ENCODE results near the gene IL1R1.

IL1R1 gene

GRCh38 chr2:102110171-102110570 lies 32.4 kb upstream of the IL1R1 start:
- DNase-seq (ENCODE audit: low read depth), result no peak
- H3K4me3 ChIP-seq (ENCODE audit: low read depth, low read length), result no peak overlapping the region
- TF ChIP-seq POLR2A (IDR thresholded peaks at IDR 0.05; ENCODE audit: extremely low read depth, insufficient read length) (no peak), MYC (IDR thresholded peaks at IDR 0.05; ENCODE audit: low read depth, low read length) (no peak)
- TF ChIP-seq, protein P1, sequence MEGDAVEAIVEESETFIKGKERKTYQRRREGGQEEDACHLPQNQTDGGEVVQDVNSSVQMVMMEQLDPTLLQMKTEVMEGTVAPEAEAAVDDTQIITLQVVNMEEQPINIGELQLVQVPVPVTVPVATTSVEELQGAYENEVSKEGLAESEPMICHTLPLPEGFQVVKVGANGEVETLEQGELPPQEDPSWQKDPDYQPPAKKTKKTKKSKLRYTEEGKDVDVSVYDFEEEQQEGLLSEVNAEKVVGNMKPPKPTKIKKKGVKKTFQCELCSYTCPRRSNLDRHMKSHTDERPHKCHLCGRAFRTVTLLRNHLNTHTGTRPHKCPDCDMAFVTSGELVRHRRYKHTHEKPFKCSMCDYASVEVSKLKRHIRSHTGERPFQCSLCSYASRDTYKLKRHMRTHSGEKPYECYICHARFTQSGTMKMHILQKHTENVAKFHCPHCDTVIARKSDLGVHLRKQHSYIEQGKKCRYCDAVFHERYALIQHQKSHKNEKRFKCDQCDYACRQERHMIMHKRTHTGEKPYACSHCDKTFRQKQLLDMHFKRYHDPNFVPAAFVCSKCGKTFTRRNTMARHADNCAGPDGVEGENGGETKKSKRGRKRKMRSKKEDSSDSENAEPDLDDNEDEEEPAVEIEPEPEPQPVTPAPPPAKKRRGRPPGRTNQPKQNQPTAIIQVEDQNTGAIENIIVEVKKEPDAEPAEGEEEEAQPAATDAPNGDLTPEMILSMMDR (IDR thresholded peaks at IDR 0.05; ENCODE audit: low read depth, low read length), result no peak
- TF ChIP-seq, protein P2, sequence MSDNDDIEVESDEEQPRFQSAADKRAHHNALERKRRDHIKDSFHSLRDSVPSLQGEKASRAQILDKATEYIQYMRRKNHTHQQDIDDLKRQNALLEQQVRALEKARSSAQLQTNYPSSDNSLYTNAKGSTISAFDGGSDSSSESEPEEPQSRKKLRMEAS (IDR thresholded peaks at IDR 0.05; ENCODE audit: low read depth, low read length), result no peak

DNA sequence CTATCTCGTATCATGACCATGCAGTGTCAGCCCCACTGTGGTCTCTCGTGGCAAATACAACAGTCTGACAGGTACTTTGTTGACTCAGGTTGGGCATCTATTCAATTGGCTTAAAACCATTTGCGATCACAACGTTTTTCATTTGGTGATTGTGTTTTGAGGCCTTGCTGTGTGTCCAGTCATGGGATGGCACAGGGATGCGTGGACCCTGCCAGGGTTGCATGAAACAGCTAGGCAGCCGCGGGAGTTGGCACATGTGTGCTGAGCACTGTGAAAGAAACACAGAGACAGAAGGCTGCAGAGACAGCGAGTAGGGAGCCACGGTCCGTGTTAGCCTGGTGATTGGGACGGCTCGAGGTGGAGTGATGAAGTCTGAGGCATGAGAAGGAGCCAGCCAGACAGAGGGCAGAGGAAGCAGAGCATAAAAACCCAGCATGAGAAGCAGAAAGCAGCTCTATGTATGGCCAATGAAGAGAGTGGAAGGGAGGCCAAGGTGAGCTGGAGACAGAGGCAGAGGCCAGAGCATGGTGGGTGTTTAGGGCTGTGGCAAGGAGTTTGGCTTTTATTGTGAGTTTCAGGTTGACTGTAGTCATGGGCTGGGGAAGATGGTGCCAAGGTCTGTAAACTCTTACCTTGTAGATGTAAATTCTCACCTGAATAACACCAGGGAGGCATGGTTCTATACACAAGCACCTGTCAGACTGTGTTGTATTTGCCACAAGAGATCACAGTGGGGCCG lies 31.8 kb upstream of the IL1R1 start:
- DNase-seq (ENCODE audit: low read depth), result no peak
- TF ChIP-seq, protein P1 (IDR thresholded peaks at IDR 0.05; ENCODE audit: low read depth, low read length), result no peak
- TF ChIP-seq, protein P2 (IDR thresholded peaks at IDR 0.05; ENCODE audit: low read depth, low read length), result no peak
- TF ChIP-seq MYC (IDR thresholded peaks at IDR 0.05; ENCODE audit: low read depth, low read length), result no peak
- no peak for TF ChIP-seq POLR2A (IDR thresholded peaks at IDR 0.05; ENCODE audit: extremely low read depth, insufficient read length)
- no peak overlapping the region for H3K4me3 ChIP-seq (ENCODE audit: low read depth, low read length)

- no peak for DNase-seq (ENCODE audit: low read depth)
- TF ChIP-seq, protein P1 (IDR thresholded peaks at IDR 0.05; ENCODE audit: low read depth, low read length), result no peak
- no peak for TF ChIP-seq MYC (IDR thresholded peaks at IDR 0.05; ENCODE audit: low read depth, low read length)
- TF ChIP-seq, protein P2 (IDR thresholded peaks at IDR 0.05; ENCODE audit: low read depth, low read length), result no peak
- TF ChIP-seq POLR2A (IDR thresholded peaks at IDR 0.05; ENCODE audit: extremely low read depth, insufficient read length), result no peak
- no peak overlapping the region for H3K4me3 ChIP-seq (ENCODE audit: low read depth, low read length)
These were observed 30.7 kb upstream of the IL1R1 start for GRCh38 chr2:102111823-102112222.

DNA sequence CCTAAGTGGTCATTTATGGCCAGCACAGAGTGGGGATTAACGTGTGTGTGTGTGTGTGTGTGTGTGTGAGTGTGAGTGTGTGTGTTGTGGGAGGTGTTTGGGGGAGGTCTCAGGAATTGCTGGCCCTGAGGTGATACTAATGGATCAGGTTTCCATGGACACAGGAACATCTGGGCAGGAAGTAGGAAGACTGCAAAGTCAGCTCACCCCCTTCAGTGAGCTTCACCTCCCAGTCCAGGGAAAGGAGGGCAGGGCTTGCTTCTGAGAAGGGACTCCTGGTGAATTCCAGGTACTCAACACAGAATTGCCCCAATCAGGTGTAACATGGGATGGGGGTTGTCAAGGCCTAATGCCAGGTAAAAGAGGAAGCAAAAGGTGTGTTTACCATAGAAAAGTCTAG lies 30.3 kb upstream of the IL1R1 start:
- no peak overlapping the region for H3K4me3 ChIP-seq (ENCODE audit: low read depth, low read length)
- TF ChIP-seq, protein P1 (IDR thresholded peaks at IDR 0.05; ENCODE audit: low read depth, low read length), result no peak
- TF ChIP-seq POLR2A (IDR thresholded peaks at IDR 0.05; ENCODE audit: extremely low read depth, insufficient read length), result no peak
- TF ChIP-seq MYC (IDR thresholded peaks at IDR 0.05; ENCODE audit: low read depth, low read length), result no peak
- TF ChIP-seq, protein P2 (IDR thresholded peaks at IDR 0.05; ENCODE audit: low read depth, low read length), result no peak
- no peak for DNase-seq (ENCODE audit: low read depth)

- DNase-seq (ENCODE audit: low read depth), result no peak
- no peak overlapping the region for H3K4me3 ChIP-seq (ENCODE audit: low read depth, low read length)
- TF ChIP-seq, protein P1 (IDR thresholded peaks at IDR 0.05; ENCODE audit: low read depth, low read length), result no peak
- TF ChIP-seq, protein P2 (IDR thresholded peaks at IDR 0.05; ENCODE audit: low read depth, low read length), result no peak
- TF ChIP-seq MYC (IDR thresholded peaks at IDR 0.05; ENCODE audit: low read depth, low read length) (no peak), POLR2A (IDR thresholded peaks at IDR 0.05; ENCODE audit: extremely low read depth, insufficient read length) (no peak)
These were observed 29.6 kb upstream of the IL1R1 start for GRCh38 chr2:102112692-102113665.
